ENCODE measurements around the gene GDF7. TPM values are rescaled to one million over a fixed set of nuclear protein-coding genes. Genes with fewer than 3 reads are reported as not detected.

GDF7 gene
- total RNA-seq, 1 experiment from 2014 or later, result 0.02 TPM

GRCh38 chr2:20717641-20718040 lies 50.7 kb downstream of the GDF7 start:
- RAD21 ChIA-PET (ENCODE audit: low non-redundant PET in 1 of 2, low total read pairs in 2 of 2, uncharacterized antibody in 2 of 2, unreplicated experiment in 2 of 2), result no interaction called here
- BruUV-seq (replicated peaks), result no TSS peak
- Histone ChIP-seq H2AFZ (ENCODE audit: low read depth, low read length, poor library complexity, severe bottlenecking) (no peak overlapping the region), H3K9me3 (ENCODE audit: control insufficient read depth in 1 of 2, insufficient read depth in 1 of 2, low read depth in 1 of 2, low read length in 2 of 2) (no peaks in the 10 kb centered on the region), H3K4me3 (replicated peaks in 1 of 2; ENCODE audit: low read depth in 1 of 2, low read length in 2 of 2) (no peak overlapping the region), H3K9ac (ENCODE audit: low read length) (no peak overlapping the region), H3K36me3 (ENCODE audit: control insufficient read depth in 1 of 2, insufficient read depth in 2 of 2, low read length in 2 of 2) (no peaks in the 10 kb centered on the region), H3K9me2 (ENCODE audit: insufficient read depth) (no peaks in the 10 kb centered on the region), H3K27me3 (ENCODE audit: insufficient read depth, low read length) (no peaks in the 10 kb centered on the region), H3K79me2 (ENCODE audit: insufficient read depth, low read length) (0 out of 2 replicates have a peak, but pooled peaks cover 4% of the 10 kb centered on the region), H3K27ac (ENCODE audit: low read depth, low read length) (no peak overlapping the region), H3K4me2 (ENCODE audit: low read length) (no peak overlapping the region), H3K4me1 (ENCODE audit: control insufficient read depth in 1 of 2, insufficient read depth in 2 of 2, low read length in 2 of 2) (no peaks in the 10 kb centered on the region), H4K20me1 (ENCODE audit: insufficient read depth) (no peaks in the 10 kb centered on the region)
- intact Hi-C loops (cut with micrococcal nuclease), result no loop called here
- TF ChIP-seq YY1 (IDR thresholded peaks at IDR 0.05; ENCODE audit: extremely low read depth, insufficient replicate concordance, low read depth, low read length), result no peak
- TF ChIP-seq, protein P1, sequence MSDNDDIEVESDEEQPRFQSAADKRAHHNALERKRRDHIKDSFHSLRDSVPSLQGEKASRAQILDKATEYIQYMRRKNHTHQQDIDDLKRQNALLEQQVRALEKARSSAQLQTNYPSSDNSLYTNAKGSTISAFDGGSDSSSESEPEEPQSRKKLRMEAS (IDR thresholded peaks at IDR 0.05), result no peak
- no peak for TF ChIP-seq SRF (IDR thresholded peaks at IDR 0.05; ENCODE audit: low read depth)
- no peak for TF ChIP-seq RAD21 (IDR thresholded peaks at IDR 0.05; ENCODE audit: low read depth)
- TF ChIP-seq ZFX (IDR thresholded peaks at IDR 0.05), result no peak
- POLR2A ChIA-PET, result no interaction called here
- DNase-seq (ENCODE audit: low read depth, low spot score) (no peak), ATAC-seq (no peak)
- CTCF ChIA-PET, result no interaction called here

- DNase-seq (ENCODE audit: low read depth, low spot score) (no peak), ATAC-seq (no peak)
- Histone ChIP-seq H3K27me3 (ENCODE audit: insufficient read depth, low read length) (no peaks in the 10 kb centered on the region), H3K9ac (ENCODE audit: low read length) (no peak overlapping the region), H3K9me3 (ENCODE audit: control insufficient read depth in 1 of 2, insufficient read depth in 1 of 2, low read depth in 1 of 2, low read length in 2 of 2) (no peaks in the 10 kb centered on the region), H2AFZ (ENCODE audit: low read depth, low read length, poor library complexity, severe bottlenecking) (no peak overlapping the region), H3K79me2 (ENCODE audit: insufficient read depth, low read length) (0 out of 2 replicates have a peak, but pooled peaks cover under 1% of the 10 kb centered on the region), H3K4me2 (ENCODE audit: low read length) (no peak overlapping the region), H3K4me1 (ENCODE audit: control insufficient read depth in 1 of 2, insufficient read depth in 2 of 2, low read length in 2 of 2) (no peaks in the 10 kb centered on the region), H3K9me2 (ENCODE audit: insufficient read depth) (no peaks in the 10 kb centered on the region), H4K20me1 (ENCODE audit: insufficient read depth) (no peaks in the 10 kb centered on the region), H3K36me3 (ENCODE audit: control insufficient read depth in 1 of 2, insufficient read depth in 2 of 2, low read length in 2 of 2) (no peaks in the 10 kb centered on the region), H3K4me3 (replicated peaks in 1 of 2; ENCODE audit: low read depth in 1 of 2, low read length in 2 of 2) (no peak overlapping the region), H3K27ac (ENCODE audit: low read depth, low read length) (no peak overlapping the region)
- POLR2A ChIA-PET, result no interaction called here
- TF ChIP-seq JUND (IDR thresholded peaks at IDR 0.05), result no peak
- no peak for TF ChIP-seq CBX3 (IDR thresholded peaks at IDR 0.05; ENCODE audit: low read depth)
- no peak for TF ChIP-seq TCF7L2 (IDR thresholded peaks at IDR 0.05; ENCODE audit: borderline replicate concordance, extremely low read depth, insufficient read depth, insufficient read length)
- TF ChIP-seq ZBTB33 (IDR thresholded peaks at IDR 0.05; ENCODE audit: extremely low read depth, insufficient replicate concordance, low read length), result no peak
- TF ChIP-seq RAD21 (IDR thresholded peaks at IDR 0.05; ENCODE audit: low read depth), result no peak
- TF ChIP-seq ZFX (IDR thresholded peaks at IDR 0.05), result no peak
- TF ChIP-seq ATF3 (IDR thresholded peaks at IDR 0.05), result no peak
- no peak for TF ChIP-seq YY1 (IDR thresholded peaks at IDR 0.05; ENCODE audit: extremely low read depth, insufficient replicate concordance, low read depth, low read length)
- no peak for TF ChIP-seq ZNF274 (IDR thresholded peaks at IDR 0.05; ENCODE audit: low read depth, low read length)
- no peak for TF ChIP-seq EZH2phosphoT487 (IDR thresholded peaks at IDR 0.05; ENCODE audit: borderline replicate concordance)
- TF ChIP-seq CEBPB (IDR thresholded peaks at IDR 0.05; ENCODE audit: low read depth), result no peak
- TF ChIP-seq EGR1 (IDR thresholded peaks at IDR 0.05; ENCODE audit: low read depth), result no peak
- TF ChIP-seq EZH2 (IDR thresholded peaks at IDR 0.05), result no peak
- TF ChIP-seq POLR2A (IDR thresholded peaks at IDR 0.05; ENCODE audit: borderline replicate concordance, extremely low read depth, insufficient read depth, insufficient read length), result no peak
- intact Hi-C loops (cut with micrococcal nuclease), result no loop called here
- no TSS peak for BruUV-seq (replicated peaks)
- CTCF ChIA-PET, result no interaction called here
- RAD21 ChIA-PET (ENCODE audit: low non-redundant PET in 1 of 2, low total read pairs in 2 of 2, uncharacterized antibody in 2 of 2, unreplicated experiment in 2 of 2), result no interaction called here
Observed at GRCh38 chr2:20722592-20723240, 55.8 kb downstream of the GDF7 start.
